SK-N-SH (cell line): ENCODE results near the gene PRKCQ. TPM values are rescaled to one million over a fixed set of nuclear protein-coding genes. Genes with fewer than 3 reads are reported as not detected.

ENCODE experiments used
- CTCF ChIA-PET: fragments of 300-600, 350-600 bp; formaldehyde crosslinking; extraction: SDS; loops from one replicate; lab custom pipeline; 2021; lab: Yijun Ruan, JAX
- POLR2A ChIA-PET: fragments of 350-600 bp; sonication (Branson Sonifier 250); formaldehyde crosslinking; extraction: SDS; loops from one replicate; lab custom pipeline; 2020; ENCODE audit warnings: antibody characterized with exemption, inconsistent platforms; lab: Yijun Ruan, JAX
- DNase-seq: peaks from one replicate; pipeline ENCODE4 v3.0.0; 2012
- H2AFZ ChIP-seq: fragments of 200-600 bp; sonication (generic); 2 replicates; pipeline ENCODE4 v1.8.1; 2016; ENCODE audit warnings: antibody characterized with exemption, mild to moderate bottlenecking, low read depth
- H3F3A ChIP-seq: fragments of 200-600 bp; sonication (generic); replicated peaks from 2 replicates; pipeline ENCODE3; 2016; ENCODE audit warnings: antibody characterized with exemption, mild to moderate bottlenecking; ENCODE audit not compliant: insufficient read depth
- H3K27ac ChIP-seq, 2 experiments: fragments of 200-500 bp in 1 of 2; fragments of 200-600 bp in 1 of 2; sonication (Bioruptor generic) in 1 of 2; sonication (generic), shearing (Covaris generic) in 1 of 2; 2 replicates each; pipeline versions ENCODE4 v1.5.1 to v1.6.1; 2014 to 2016; ENCODE audit warnings: low read depth in 2 of 2, inconsistent platforms in 1 of 2, low read length in 1 of 2, mild to moderate bottlenecking in 1 of 2, mixed read lengths in 1 of 2
- H3K27me3 ChIP-seq: fragments of 200-600 bp; sonication (generic), shearing (Covaris generic); 2 replicates; pipeline ENCODE4 v1.6.1; 2016; ENCODE audit warnings: mixed run types; ENCODE audit not compliant: insufficient read depth
- H3K36me3 ChIP-seq, 2 experiments: fragments of 200-500 bp in 1 of 2; fragments of 200-600 bp in 1 of 2; sonication (Bioruptor generic) in 1 of 2; sonication (generic) in 1 of 2; replicated peaks in 1 of 2; 2 replicates each; pipeline versions ENCODE3 to v1.5.1; 2014 to 2016; ENCODE audit warnings: low read length in 1 of 2, mild to moderate bottlenecking in 1 of 2; ENCODE audit not compliant: insufficient read depth in 2 of 2, control insufficient read depth in 1 of 2
- H3K4me1 ChIP-seq, 2 experiments: fragments of 200-500 bp in 1 of 2; fragments of 200-600 bp in 1 of 2; sonication (Bioruptor generic) in 1 of 2; sonication (generic), shearing (Covaris generic) in 1 of 2; 2 replicates each; pipeline versions ENCODE4 v1.5.1 to v1.6.1; 2014 to 2016; ENCODE audit warnings: low read depth in 1 of 2, low read length in 1 of 2, mixed run types in 1 of 2; ENCODE audit not compliant: insufficient read depth in 2 of 2, control insufficient read depth in 1 of 2
- H3K4me2 ChIP-seq: fragments of 200-600 bp; sonication (generic), shearing (Covaris generic); 2 replicates; pipeline ENCODE4 v1.6.1; 2017; ENCODE audit warnings: mixed run types
- H3K4me3 ChIP-seq, 2 experiments: fragments of 200-500 bp in 1 of 2; fragments of 200-600 bp in 1 of 2; sonication (Bioruptor generic) in 1 of 2; sonication (generic), shearing (Covaris generic) in 1 of 2; 2 replicates each; pipeline versions ENCODE4 v1.5.1 to v1.8.1; 2014 to 2016; ENCODE audit warnings: low read depth in 2 of 2, inconsistent platforms in 1 of 2, low read length in 1 of 2, mild to moderate bottlenecking in 1 of 2, mixed read lengths in 1 of 2, moderate library complexity in 1 of 2
- H3K79me2 ChIP-seq: fragments of 200-600 bp; sonication (generic); 2 replicates; pipeline ENCODE4 v1.8.1; 2017; ENCODE audit warnings: mild to moderate bottlenecking; ENCODE audit not compliant: insufficient read depth
- H3K9ac ChIP-seq: fragments of 200-600 bp; sonication (generic); 2 replicates; pipeline ENCODE4 v1.6.1; 2017; ENCODE audit warnings: mixed run types
- H3K9me2 ChIP-seq: fragments of 200-600 bp; sonication (generic); 2 replicates; pipeline ENCODE4 v1.6.1; 2017; ENCODE audit warnings: mixed run types
- H3K9me3 ChIP-seq: fragments of 200-600 bp; sonication (generic); 2 replicates; pipeline ENCODE4 v1.6.1; 2017; ENCODE audit warnings: mixed run types, mild to moderate bottlenecking, moderate library complexity
- H4K20me1 ChIP-seq: fragments of 200-600 bp; sonication (generic); 2 replicates; pipeline ENCODE4 v1.6.1; 2017; ENCODE audit warnings: mild to moderate bottlenecking, mixed run types; ENCODE audit not compliant: insufficient read depth
- CTCF ChIP-seq: fragments of 200-600 bp; sonication (generic); IDR thresholded peaks from 2 replicates; pipeline ENCODE4 v1.6.1; 2017; ENCODE audit warnings: antibody characterized with exemption, mild to moderate bottlenecking, moderate library complexity
- EP300 ChIP-seq, 2 experiments: IDR thresholded peaks; 2 replicates each; pipeline versions ENCODE4 v1.4.0 to v1.6.1; 2012; ENCODE audit warnings: borderline replicate concordance in 1 of 2, low read depth in 1 of 2, low read length in 1 of 2
- FOXJ3 ChIP-seq: sonication (generic); formaldehyde crosslinking; IDR thresholded peaks from 2 replicates; pipeline ENCODE4 v1.5.1; 2020; ENCODE audit warnings: mild to moderate bottlenecking, missing genetic modification reagents
- FOXM1 ChIP-seq: IDR thresholded peaks from 2 replicates; pipeline ENCODE4 v1.4.0; 2012; ENCODE audit warnings: low read depth, mild to moderate bottlenecking
- GATA2 ChIP-seq: sonication (generic); formaldehyde crosslinking; IDR thresholded peaks from 2 replicates; pipeline ENCODE4 v1.5.0; 2020; ENCODE audit warnings: mild to moderate bottlenecking, missing genetic modification reagents
- IRF3 ChIP-seq: fragments of 150-350 bp; IDR thresholded peaks from 2 replicates; pipeline ENCODE4 v1.6.1; 2016; ENCODE audit warnings: mild to moderate bottlenecking, low read depth, low read length
- JUND ChIP-seq: IDR thresholded peaks from 2 replicates; pipeline ENCODE4 v1.4.0; 2012
- MXI1 ChIP-seq: IDR thresholded peaks from 2 replicates; pipeline ENCODE4 v1.6.1; 2012; ENCODE audit warnings: mild to moderate bottlenecking, low read depth, low read length, improper control_type of control experiment
- NFIC ChIP-seq: IDR thresholded peaks from 2 replicates; pipeline ENCODE4 v1.4.0; 2012; ENCODE audit warnings: borderline replicate concordance
- NRF1 ChIP-seq: IDR thresholded peaks from 2 replicates; pipeline ENCODE4 v1.6.1; 2012; ENCODE audit warnings: low read depth, mild to moderate bottlenecking, low read length
- RAD21 ChIP-seq: IDR thresholded peaks from 2 replicates; pipeline ENCODE4 v1.6.1; 2012; ENCODE audit warnings: mild to moderate bottlenecking, low read length
- RFX5 ChIP-seq: IDR thresholded peaks from 2 replicates; pipeline ENCODE4 v1.6.1; 2012; ENCODE audit warnings: mild to moderate bottlenecking, improper control_type of control experiment, low read length
- RXRA ChIP-seq: IDR thresholded peaks from 2 replicates; pipeline ENCODE4 v1.4.0; 2012; ENCODE audit warnings: low read depth, mild to moderate bottlenecking, borderline replicate concordance
- SIN3A ChIP-seq: IDR thresholded peaks from 2 replicates; pipeline ENCODE4 v1.6.1; 2012; ENCODE audit warnings: low read depth, mild to moderate bottlenecking, low read length, moderate library complexity, borderline replicate concordance
- SMC3 ChIP-seq: IDR thresholded peaks from 2 replicates; pipeline ENCODE4 v1.6.1; 2012; ENCODE audit warnings: low read depth, low read length, improper control_type of control experiment
- TCF12 ChIP-seq: IDR thresholded peaks from 2 replicates; pipeline ENCODE4 v1.4.0; 2012
- YY1 ChIP-seq: IDR thresholded peaks from 2 replicates; pipeline ENCODE4 v1.4.0; 2012; ENCODE audit warnings: low read depth, mild to moderate bottlenecking
- WGBS: methylation state at CpG from one replicate; pipeline ENCODE4 v1.1.6; 2017; ENCODE audit warnings: low lambda C conversion rate; 5-methylcytosine and 5-hydroxymethylcytosine counted together
- polyA plus RNA-seq, 3 experiments: library from polyadenylated mRNA; depleted of rRNA; stranded (reverse); fragments of >200 nt; gene quantifications; 2 replicates each; pipeline ENCODE4 v1.2.3, GENCODE V29; 2012
- TF ChIP-seq, protein P1 (sequence below): IDR thresholded peaks from 2 replicates; pipeline ENCODE4 v1.4.0; 2012; ENCODE audit warnings: low read depth, borderline replicate concordance

The PRKCQ gene
- polyA plus RNA-seq, 1 of the 3 experiments (the other 2 are of a cell fraction): 0.18 TPM

DNA sequence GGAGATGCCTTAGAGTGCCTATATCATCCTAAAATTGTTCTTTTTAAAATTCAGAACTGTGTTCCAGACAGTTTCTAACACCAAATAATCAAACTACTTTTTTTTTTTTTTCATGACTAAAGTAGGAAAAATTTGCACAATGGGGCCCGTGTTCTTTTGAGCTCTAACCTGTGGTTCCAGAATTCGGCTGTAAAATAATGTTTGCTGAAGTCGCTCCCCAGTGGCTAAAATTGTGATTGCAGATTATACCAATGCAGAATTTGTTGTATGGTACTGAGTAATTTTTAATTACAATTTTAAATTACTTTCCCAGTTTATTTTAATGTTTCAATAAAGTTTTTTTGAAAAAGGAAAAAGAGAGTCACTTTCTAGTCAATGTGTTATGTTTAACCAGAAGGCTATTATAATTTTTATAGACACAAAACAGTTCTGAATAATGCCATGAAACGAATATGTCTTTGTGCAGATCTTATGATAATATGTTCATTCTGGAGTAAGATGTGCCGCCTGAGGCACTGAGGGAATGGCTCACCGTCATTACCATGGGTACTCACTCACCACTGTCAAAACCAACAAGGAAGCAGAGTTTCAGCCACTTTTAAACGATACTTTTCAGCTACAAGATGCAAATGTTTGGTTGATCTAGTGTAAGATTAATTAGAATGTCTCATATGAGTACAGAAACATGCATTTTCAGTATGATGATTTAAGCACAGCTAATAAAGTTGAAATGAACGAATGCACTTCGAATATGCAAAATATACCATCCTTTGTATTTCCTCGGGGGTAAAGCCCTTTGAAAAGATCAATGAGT, 173.6 kb downstream of the PRKCQ start:
- WGBS: 15% methylated on average over 10 of the region's 10 CpGs
- Histone ChIP-seq H3K4me3 (no peak overlapping the region), H3K27ac (no peak overlapping the region), H3K4me2 (no peak overlapping the region), H3K36me3 (no peaks in the 10 kb centered on the region), H3K9ac (no peak overlapping the region), H3K79me2 (no peaks in the 10 kb centered on the region), H3K9me3 (no peaks in the 10 kb centered on the region), H4K20me1 (no peaks in the 10 kb centered on the region), H3K9me2 (no peaks in the 10 kb centered on the region), H3F3A (no peaks in the 10 kb centered on the region), H2AFZ (no peak overlapping the region), H3K27me3 (0 out of 2 replicates have a peak, but pooled peaks cover 2% of the 10 kb centered on the region), H3K4me1 (peaks cover 0 to 4% of the 10 kb centered on the region in 2 experiments; a peak in 1 of 4 replicates)
- CTCF ChIA-PET: interaction anchor here (0.7 to 3.3 kb wide), 32 partner anchors 10 to 776 kb away, joined by 3 to 34 read pairs (median 4); partner anchors contain the start of gene PFKFB3
- POLR2A ChIA-PET: interaction anchor here (1.7 kb wide), 1 partner anchor 204 kb away, joined by 5 read pairs; the partner anchor contains the start of gene PFKFB3
- TF ChIP-seq RAD21 (peak; percentile 61), GATA2 (CRISPR knock-in tag) (no peak), CTCF (peak; percentile 68), SMC3 (peak; percentile 27; the same call in 1 of the 2 replicates), NFIC (no peak), IRF3 (no peak), FOXJ3 (no peak), FOXM1 (no peak), TCF12 (no peak)
- peak; percentile 39 for DNase-seq

GRCh38 chr10:6405713-6406112, 174.4 kb downstream of the PRKCQ start:
- Histone ChIP-seq H3K79me2 (no peaks in the 10 kb centered on the region), H3F3A (no peaks in the 10 kb centered on the region), H3K4me2 (no peak overlapping the region), H3K4me3 (no peak overlapping the region), H4K20me1 (no peaks in the 10 kb centered on the region), H3K36me3 (no peaks in the 10 kb centered on the region), H3K4me1 (peaks cover 0 to 4% of the 10 kb centered on the region in 2 experiments; a peak in 1 of 4 replicates), H3K9me3 (no peaks in the 10 kb centered on the region), H3K9ac (no peak overlapping the region), H3K27ac (no peak overlapping the region), H2AFZ (no peak overlapping the region), H3K27me3 (no peaks in the 10 kb centered on the region), H3K9me2 (no peaks in the 10 kb centered on the region)
- DNase-seq: no peak
- CTCF ChIA-PET: interaction anchor here (0.7 to 3.3 kb wide), 29 partner anchors 10 to 775 kb away, joined by 3 to 34 read pairs (median 4); partner anchors contain the start of gene PFKFB3
- WGBS: 100% methylated on average over 3 of the region's 3 CpGs
- POLR2A ChIA-PET: interaction anchor here (1.7 kb wide), 1 partner anchor 203 kb away, joined by 5 read pairs; the partner anchor contains the start of gene PFKFB3
- TF ChIP-seq SMC3 (no peak), MXI1 (no peak), RFX5 (no peak), SIN3A (no peak), EP300 (IDR thresholded peaks at IDR 0.05; ENCODE audit: borderline replicate concordance in 1 of 2, low read depth in 1 of 2, low read length in 1 of 2) (no peak), NRF1 (no peak), YY1 (no peak), CTCF (no peak), RXRA (no peak), JUND (no peak)
- TF ChIP-seq, protein P1, sequence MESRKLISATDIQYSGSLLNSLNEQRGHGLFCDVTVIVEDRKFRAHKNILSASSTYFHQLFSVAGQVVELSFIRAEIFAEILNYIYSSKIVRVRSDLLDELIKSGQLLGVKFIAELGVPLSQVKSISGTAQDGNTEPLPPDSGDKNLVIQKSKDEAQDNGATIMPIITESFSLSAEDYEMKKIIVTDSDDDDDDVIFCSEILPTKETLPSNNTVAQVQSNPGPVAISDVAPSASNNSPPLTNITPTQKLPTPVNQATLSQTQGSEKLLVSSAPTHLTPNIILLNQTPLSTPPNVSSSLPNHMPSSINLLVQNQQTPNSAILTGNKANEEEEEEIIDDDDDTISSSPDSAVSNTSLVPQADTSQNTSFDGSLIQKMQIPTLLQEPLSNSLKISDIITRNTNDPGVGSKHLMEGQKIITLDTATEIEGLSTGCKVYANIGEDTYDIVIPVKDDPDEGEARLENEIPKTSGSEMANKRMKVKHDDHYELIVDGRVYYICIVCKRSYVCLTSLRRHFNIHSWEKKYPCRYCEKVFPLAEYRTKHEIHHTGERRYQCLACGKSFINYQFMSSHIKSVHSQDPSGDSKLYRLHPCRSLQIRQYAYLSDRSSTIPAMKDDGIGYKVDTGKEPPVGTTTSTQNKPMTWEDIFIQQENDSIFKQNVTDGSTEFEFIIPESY: no peak
